NCI-H146 (cell line): ENCODE measurements around the gene CNGA2.
"Not testable (repeated sequence)": the region's sequence is repeated elsewhere in the genome, so short reads cannot be mapped to it uniquely, and the experiment has no call there.

Experiments
- DNase-seq: peaks from one replicate; lab custom pipeline; 2025; lab: John Stamatoyannopoulos, UW

Gene CNGA2

DNA sequence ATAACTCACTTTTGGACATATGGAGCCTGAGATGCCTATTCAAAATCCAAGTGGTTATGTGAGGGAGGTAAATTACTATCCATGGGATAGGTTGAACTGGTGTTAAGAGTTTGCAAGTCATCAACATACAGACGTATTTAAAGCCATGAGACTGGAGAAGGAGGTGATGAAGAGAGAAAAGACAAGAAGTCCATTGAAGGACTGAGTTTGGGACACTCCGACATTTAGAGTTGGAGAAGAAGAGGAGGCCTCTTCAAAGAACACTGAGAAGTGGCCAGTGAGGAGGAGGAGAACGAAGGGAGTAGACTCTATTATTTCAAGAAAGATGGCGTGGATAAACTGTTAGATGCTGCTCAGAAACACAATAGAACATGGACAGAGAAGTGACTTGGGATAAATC is at the start of gene CNGA2:
Gene CNGA2 (plus strand): TSS at position 301 of the 400 bp plus-strand sequence. CDS start 3,738 bp downstream, outside the sequence.
- DNase-seq, result no peak

DNA sequence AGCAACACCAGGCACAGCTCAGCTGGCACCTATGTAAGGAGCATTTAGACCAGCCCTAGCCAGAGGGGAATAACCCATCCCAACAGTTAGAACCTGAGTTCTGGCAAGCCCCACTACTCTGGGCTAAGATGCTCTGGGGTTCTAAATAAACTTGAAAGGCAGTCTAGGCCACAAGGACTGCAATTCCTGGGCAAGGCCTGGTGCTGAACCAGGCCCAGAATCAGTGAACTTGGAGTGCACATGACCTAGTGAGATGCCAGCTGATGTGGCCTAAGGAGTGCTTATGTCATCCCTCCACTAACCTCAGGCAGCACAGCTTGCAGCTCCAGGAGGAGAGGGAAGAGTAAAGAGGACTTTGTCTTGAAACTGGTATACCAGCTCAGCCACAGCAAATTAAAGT is 46.9 kb upstream of the CNGA2 start:
- DNase-seq, result no peak

DNA sequence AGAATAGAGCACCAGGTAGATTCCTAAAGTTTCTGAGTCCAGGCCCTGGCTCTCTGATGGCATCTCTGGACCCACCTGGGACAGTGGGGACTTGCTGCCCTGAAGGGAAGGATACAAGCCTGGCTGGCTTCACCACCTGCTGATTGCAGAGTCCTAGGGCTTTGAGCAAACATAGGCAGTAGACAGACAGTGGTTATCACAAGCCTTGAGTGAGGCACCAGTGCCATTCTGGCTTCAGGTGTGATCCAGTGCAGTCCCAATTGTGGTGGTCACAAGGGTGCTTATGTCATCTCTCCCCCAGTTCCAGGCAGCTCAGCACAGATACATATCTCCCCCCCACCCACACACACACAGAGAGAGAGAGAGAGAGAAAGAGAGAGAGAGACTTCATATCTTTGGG is 45.9 kb upstream of the CNGA2 start:
- no peak for DNase-seq

DNA sequence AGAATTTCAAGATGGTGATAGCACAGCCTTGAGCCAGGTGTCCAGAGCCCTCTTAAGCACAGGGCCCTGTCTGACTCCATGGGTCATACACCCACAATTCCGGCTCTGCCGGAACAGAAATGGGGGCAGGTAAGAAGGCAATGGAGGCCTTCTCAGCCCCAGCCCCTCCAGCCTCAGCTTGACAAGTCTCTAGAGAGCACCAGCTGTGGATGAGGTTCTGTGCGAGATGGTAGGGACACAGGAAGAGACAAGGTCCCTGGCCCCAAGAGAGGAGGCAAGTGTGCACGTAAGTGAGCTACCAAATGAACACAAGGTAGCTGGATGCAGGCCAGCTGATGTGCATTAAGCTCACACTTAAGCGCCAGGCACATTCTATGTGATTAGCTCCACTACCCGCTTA is 41.7 kb upstream of the CNGA2 start:
- DNase-seq, result no peak

DNA sequence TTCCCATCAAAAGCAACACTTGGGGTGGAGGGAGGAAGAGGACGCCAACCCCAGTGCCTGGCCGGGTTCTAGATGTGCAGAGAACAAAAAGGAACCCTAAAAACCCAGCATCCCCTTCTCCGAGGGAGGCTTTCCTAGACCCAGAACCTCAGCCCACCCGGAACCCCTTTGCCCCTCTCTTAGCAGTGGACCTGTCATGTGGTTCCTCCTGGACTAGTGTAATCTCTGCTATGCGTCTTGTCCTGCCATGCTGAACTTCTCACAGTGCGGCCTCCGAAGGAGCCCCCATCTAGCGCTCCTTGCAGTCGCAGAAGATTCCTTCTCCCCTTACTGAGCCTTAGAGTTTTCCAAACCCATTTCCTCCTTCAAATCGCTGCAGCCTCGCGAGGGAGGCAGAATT is 40.4 kb upstream of the CNGA2 start:
- no peak for DNase-seq

DNA sequence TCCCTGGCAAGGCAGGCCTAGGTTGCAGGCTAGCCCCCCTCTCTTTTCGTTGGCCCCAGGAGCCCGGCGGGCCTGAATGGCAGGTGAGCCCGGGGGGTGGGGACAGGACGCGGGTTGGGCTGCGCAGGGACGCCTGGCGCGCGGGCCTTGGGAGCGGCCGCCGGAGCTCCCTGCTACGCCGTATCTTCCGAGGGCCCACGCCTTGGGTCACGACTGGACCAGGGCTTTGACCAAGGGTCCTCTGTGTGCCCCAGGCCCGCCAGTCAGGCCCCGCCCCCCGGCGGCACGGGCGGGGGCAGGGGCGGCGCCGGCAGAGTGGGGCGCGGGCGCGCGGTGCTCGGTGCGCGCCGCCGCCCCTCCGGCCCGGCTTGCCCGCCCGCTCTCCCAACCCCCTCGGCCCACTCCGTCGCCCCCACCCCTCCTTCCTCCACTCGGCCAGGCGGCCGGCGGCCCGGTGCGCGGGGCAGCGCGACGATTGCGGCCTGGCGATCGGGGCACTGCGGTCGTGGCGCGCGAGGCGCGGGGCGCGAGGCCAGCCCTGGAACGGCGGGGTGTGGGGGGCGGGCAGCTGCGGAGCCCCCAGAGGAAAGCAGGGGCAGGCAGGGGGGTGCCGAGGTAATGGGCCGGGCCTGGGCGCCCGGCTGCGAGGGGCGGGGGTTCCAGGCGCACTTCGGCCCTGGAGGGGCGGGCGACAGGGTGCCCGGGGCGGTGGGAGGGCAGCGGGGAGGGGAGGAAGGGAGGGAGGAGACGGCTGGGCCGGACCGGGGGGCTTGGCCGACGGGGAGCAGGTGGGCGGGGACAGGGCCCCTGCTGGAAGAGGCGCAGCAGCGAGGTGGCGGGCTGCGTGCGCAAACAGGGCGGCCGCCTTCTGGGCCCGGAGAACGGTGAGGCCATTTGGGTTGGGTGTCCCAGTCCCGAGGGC is 39.6 kb upstream of the CNGA2 start, which contains the start of gene PRRG3:
Gene PRRG3 (plus strand): TSS at position 798 of the 922 bp plus-strand sequence. CDS start 3,357 bp downstream, outside the sequence.
- DNase-seq, result no peak

DNA sequence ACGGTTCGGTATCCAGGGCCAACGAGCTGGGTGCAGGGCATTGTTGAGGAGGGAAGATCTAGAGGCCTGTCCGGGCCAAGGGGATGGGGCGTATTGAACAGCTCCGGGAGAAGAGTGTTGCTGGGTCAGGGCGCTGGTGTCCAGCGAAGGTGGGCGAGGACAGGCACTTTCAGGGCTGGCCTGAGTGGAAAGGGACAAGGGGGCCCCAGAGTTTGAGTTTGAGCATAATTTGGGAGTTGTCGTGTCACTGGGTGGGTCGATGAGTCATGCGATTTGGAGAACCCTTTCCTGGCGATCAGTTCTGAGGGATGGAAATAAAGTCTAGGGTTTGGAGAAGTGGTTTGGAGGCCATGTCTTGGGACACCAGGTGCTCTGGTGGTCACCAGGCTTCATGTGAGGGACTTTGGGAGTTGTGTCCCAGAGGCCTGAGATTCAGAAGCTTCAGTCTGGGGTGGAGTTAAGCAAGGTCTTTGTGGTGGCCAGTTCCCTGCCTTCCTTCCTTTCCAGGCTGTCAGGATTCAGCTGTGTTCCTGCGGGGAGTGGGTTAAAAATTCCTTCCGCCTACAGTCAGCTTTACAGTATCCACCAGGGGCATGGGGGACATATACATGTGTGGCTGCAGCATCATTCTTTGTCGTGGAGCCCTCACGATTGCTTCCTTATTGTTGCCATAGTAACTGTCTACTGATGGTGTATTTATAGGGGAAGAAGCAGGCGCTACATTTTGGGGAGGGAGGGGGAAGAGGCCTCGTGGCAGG is 38.8 kb upstream of the CNGA2 start:
- no peak for DNase-seq

DNA sequence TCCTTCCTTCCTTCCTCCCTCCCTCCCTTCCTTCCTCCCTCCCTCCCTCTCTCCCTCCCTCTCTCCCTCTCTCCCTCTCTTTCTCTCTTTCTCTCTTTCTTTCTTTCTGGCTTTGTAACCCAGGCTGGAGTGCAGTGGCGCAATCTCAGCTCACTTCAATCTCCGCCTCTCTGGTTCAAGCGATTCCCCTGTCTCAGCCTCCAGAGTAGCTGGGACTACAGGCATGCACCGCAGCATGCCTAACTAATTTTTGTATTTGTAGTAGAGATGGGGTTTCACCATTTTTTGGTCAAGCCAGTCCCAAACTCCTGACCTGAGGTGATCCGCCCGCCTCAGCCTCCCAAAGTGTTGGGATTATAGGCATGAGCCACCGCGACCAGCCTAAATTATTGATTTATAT is 37.5 kb upstream of the CNGA2 start:
- not testable (repeated sequence) for DNase-seq

DNA sequence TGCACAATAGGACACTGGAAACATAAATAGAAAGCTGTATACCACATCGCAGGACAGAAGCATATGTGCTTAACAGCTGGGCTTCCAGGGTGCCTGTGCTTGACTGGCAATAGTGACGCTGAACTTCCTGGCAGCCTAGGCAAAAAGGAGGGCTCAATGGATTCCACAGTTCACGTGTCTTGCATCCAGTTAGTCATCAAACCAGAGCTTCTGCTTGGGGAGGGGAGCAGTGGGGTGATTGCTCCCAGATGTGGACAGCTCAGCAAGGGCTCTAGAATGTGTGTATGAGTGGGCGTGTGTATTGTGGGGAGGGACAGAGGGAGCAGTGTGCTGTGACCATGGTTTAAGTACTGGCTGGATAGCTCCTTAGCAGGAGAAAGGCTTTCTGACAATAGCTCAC is 37.0 kb upstream of the CNGA2 start:
- DNase-seq, result no peak

DNA sequence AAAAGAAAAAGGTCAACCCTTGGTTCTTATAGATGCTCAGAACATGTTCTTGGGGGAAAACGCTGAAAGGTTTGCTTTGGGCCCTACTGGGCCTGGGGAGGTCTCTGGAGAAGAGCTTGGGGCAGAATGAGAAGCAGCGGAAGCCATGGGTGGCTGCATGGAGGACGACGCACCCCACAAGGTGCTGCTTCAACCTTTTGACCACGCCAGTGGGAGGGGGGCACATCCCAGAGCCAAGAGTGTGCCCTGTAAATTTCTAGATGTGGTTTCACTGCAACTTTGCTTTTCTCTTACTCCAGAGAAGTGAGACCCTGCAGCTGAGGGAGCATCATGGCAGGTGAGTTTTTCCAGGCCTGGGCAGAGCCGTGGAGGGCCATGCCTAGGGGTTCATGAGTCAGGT is 36.1 kb upstream of the CNGA2 start:
- DNase-seq, result no peak

DNA sequence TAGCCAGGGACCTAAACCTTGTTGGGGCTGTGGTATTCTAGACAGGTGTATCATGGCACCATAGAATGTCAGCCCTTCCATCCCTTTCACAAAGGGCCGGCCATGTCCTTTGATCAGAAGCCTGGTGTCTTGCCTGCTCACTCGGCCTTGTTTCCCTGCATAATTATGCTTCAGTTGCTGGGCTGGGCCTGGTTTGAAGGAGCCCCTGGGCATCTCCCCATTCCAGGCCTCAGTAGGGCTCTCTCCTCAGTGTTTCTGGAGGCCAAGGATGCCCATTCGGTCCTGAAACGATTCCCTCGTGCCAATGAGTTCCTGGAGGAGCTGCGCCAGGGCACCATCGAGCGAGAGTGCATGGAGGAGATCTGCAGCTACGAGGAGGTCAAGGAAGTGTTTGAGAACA is 34.8 kb upstream of the CNGA2 start:
- DNase-seq, result no peak

DNA sequence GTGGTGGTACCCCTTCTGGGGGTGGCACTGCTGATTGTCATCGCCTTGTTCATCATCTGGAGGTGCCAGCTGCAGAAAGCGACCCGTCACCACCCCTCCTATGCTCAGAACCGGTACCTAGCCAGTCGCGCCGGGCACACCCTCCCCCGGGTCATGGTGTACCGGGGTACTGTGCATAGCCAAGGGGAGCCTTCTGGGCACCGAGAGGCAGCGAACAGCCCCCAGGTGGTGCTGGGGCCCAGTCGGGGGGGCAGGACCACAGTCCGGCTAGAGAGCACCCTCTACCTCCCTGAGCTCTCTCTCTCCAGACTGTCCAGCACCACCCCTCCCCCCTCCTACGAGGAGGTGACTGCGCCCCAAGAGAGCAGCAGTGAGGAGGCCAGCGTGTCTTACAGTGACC is 34.0 kb upstream of the CNGA2 start:
- no peak for DNase-seq

DNA sequence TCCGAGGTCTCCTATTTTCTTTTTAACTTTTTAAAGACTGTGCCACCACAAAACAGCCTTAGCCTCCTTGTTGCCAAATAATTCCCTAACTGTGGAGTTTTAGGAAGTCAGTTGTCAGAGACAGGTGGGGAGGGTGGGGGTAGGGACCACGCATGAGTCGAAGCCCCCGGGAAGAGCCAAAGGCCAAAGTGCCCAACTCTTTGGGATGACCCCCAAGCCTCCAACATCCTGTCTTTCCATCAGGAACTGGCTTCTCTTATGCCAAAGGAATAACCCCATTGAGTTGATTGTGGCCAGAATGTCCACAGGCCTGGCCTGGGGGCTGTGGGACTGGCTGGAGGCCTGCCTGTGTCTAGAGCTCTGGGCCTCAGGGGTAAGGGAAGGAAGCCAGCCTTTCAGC is 33.5 kb upstream of the CNGA2 start:
- no peak for DNase-seq

DNA sequence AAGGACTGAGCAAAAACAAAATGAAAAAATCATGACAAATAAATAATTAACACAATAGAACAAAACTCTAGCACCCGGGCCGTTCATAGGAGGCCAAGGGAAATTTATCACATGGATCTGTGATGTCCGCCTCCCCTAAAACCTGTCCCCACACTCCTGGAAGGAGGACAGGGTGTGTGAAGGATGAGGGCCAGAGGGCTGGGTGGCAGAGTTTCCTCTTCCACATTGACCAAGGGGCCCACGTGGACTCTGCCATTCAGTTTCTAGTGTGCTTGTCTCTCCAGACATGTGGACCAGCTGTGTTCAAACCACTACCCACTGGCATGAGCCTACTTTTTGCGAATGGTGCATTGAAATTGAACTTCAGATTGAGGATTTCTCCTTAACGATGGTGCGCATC is 33.0 kb upstream of the CNGA2 start:
- DNase-seq, result no peak

DNA sequence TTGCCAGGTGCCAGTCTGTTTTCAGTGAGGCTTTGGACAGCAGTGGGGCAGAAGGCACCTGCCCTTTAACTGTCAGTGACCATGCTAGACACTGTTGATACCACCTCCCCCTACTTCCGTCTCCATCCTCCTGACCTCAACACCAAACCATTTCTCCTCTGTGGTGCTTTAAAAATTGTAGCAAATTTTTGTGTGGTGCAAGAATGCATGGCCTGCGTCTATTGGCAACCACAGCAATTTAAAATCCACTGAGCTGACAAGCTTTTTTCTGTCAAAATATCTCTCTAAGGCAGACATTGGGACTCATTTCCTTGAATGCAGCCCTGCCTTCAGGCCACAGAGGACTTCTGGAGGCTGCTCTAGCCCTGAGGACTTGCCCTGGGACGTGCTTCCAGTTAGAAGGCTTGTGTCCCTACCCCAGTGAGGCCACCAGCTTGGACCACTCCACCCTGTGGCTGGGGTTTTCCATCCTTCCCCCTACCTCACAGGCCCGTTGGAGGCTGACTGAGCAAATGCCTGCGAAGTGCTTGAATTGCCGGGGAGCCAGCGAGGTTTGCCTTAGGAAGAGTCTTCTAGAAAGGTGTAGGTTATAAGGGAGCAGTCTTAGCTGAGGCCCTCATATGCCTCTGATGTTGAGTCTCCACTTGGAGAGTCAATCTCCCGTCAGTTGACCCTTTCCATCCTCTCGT is 32.4 kb upstream of the CNGA2 start:
- no peak for DNase-seq

DNA sequence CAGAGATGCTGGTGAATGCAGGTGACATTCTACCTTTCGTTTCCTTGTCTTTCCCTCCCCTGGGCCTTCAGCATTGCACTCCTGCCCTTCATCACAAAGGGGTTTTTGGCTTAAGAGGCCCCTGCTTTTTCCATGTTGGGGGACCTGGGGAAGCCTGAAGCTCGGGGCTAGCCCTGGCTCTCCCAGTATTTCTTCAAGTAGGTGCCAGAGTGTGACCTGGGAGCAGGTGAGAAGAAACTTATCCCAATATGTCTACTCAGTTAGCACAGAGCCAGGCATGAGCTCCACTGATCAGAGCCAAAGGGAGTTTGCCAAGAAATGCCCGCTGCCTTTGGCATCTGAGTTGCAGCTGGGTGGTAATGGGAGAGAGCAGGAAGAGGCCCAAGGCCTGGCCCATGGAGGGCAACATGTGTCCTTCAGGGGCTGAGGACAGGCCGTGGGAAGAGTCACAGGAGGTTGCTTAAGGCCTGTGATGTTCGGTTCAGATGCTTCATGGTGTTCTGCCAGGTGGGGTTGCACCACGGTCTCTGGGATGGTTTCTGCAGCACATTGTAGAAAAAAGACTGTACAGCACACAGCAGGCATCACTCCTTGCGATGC is 31.7 kb upstream of the CNGA2 start:
- no peak for DNase-seq

DNA sequence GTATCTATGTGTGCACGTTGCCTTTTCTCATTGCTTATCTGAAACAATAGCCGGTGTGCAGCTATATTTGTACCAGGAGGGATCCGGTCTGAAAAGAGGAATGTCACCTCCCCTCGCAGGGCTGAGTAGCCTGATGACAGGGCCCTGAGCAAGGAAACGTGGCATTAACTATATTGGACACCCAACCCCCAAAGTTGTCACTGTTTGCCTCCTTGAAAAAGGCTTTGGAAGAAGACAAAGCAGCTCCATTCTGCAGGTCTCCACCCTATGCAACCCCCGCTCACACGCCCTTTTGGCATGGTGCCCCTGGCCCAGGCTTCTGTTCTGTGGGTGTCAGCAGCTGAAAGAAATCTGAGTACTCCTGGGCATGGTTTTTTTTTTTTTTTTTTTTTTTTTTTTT is 31.1 kb upstream of the CNGA2 start:
- no peak for DNase-seq

DNA sequence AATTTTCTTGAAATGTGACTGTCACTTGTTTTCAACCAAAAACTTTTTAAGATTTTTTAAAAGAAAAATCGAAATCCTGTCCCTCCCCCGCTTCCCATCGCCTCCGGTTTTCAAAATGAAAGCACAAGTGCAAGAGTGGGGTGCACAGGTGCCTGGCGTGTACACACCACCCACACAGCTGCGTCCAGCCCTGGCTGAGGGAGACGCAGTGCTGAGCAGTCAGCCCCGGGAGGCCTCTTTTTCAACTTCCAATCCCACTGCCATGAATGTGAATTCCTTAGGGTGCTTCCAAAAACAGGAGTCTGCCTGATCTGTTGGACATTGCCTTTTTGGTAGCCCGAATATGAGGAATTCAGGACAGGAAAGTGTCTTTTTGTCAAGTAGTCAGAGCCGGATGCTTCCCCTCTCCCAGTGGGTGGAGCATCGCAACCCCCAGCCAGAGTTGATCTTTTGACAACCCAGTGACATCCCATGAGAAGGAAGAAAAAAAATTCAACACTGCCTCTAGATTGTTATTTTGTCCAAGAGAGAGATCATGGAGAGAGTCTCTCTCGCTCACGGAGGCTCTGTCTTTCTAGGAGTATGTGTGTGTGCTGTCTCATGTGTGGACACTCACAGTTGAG is 30.4 kb upstream of the CNGA2 start:
- no peak for DNase-seq

DNA sequence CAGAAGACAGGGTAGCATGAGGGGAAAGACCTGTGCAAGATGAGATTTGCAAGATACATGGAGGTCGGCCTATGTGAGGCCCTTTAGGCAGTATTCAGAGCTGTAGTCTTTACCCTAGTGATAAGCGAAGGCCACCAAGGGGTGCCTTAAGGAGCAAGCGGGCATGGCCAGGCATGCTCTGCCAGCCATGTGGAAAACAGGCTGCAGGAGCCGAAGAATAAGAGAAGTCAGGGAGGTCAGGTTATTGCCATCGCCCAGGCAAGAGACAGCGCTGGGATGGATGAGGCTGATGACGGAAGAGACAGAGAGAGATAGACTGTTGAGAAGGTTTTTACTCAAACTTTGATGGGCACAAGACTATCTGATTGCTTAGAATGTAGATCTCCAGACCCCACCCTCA is 25.7 kb upstream of the CNGA2 start:
- DNase-seq, result no peak

DNA sequence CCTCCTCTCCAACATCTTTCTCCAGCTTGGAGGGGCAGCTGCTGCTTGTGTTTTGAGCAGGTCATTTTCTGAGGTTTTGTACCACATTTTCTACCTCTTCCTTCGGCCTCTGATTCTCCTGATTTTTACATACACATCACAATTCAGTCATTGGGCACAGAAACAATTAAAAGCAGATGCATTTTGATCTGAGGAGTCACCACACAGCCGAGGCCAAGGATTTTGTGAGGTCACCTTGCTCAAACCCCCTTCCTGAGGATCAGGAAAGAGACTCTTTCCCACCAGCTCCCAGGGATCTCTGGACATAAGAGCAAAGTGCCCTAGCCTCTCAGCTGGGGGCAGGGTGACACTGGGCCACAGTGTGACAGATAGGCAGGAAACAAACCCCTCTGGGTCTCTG is 24.1 kb upstream of the CNGA2 start:
- no peak for DNase-seq

DNA sequence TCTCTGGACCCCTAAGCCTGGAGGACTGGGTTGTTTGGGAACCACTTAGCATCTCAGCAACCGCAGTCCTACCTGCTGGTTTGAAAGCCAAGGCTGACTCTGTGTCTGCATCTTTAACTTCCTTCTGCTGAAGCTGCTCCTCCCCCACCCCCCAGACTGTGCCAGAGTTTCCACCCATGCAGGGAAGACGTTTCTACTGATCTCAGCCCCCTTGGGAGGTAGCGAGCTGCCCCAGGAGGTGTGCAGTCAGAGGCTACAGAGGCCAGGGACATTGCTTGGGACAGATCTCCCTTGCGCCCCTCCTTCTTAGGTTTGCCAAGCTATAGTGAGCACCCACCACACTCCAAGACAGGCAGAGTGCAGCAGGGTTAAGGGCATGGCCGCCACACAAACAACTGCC is 23.4 kb upstream of the CNGA2 start:
- no peak for DNase-seq

DNA sequence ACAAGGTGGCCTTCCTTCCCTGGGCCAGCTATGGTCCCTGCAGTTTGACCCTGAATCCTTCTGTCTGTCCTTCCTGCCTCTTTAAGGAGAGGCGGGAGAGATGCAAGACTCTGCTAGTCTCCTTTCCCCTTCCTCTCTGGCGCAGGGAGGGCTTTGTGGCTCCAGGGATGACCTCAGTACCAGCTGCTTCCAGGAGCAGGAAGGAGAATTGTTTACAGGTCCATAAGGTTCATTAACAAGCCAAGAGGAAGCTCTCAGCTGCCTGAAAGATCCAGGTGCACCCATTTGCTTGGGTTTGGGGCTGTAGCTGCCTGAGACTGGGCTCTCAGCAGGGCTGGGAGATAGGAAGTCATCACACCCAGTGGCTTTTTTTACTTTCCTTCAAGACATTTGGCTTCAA is 22.8 kb upstream of the CNGA2 start:
- no peak for DNase-seq
